HG03097 (cell line): ENCODE results near the gene CCSER2.
"Not testable (repeated sequence)": the region's sequence is repeated elsewhere in the genome, so short reads cannot be mapped to it uniquely, and the experiment has no call there.

Experiments used
- ATAC-seq: cut with Tn5 transposase; IDR thresholded peaks from one replicate; pipeline ENCODE4 v1.9.1; 2021; ENCODE audit not compliant: unreplicated experiment, low FRiP score

CCSER2 gene

GRCh38 chr10:84499846-84500245 lies 171.5 kb downstream of the CCSER2 start:
- no peak for ATAC-seq

DNA sequence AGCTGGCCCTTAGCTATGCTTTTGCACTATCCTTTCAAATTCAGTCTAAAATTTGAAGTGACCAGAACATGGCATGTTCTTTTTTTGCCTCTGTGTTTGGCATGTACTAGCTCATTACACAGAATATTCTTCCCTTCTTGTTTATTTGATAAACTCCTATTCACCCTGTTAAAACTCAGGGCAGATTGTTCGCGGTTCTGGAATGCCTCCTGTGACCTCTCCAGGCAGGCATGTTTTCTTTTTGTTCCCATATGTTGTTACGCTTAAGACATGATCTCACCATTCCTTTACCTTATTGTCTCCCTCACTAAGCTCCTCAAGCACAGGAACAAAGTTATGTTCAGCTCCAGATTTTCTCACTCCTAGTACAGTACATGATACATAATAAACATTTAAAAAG lies 181.7 kb downstream of the CCSER2 start:
- no peak for ATAC-seq

DNA sequence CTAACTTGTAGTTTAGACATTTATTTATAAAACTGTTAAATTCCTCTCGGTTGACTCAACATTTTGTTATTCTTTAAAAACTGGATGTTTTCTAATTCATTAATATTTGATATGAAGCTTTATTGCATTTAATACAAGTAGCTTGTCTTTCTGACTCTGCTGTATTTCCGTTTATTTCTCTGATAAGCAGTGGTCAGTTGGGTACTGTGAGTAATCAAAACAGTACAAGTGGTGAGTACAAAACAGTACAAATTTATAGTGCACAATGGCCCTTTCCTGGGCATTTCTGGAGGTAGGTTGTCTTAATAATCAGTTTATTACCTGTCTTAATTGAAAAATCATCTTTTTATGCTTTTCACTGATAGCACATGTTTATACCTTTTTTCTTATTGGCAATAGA lies 182.7 kb downstream of the CCSER2 start:
- no peak for ATAC-seq

DNA sequence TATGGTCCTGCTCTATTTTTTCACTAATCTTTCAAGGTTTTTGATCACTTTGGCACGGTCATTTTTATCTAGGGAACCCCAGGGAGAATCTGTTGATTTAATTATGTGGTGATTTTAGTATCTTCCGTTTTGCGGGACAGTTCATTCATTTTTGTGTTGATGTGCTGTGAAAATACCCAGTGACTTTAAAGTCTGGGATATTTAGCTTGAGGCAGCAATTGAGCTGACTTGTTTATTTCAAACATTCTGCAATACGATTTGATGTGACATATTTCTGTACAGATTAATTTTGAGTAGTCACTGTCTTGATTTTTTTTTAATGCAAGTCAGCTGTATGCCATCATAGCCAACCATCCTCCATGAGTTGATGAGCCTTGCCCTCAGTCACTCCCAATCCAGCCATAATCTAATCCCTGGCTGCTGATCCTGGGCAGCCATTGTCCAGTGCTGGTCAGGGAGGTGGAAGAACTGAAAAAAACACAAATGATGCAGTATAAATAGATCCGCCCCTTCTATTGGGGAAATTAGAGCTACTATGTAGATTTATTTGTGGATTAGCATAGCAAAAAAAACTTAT lies 183.4 kb downstream of the CCSER2 start:
- ATAC-seq, result no peak

- ATAC-seq, result no peak
Observed at GRCh38 chr10:84517554-84517953, 189.2 kb downstream of the CCSER2 start.

DNA sequence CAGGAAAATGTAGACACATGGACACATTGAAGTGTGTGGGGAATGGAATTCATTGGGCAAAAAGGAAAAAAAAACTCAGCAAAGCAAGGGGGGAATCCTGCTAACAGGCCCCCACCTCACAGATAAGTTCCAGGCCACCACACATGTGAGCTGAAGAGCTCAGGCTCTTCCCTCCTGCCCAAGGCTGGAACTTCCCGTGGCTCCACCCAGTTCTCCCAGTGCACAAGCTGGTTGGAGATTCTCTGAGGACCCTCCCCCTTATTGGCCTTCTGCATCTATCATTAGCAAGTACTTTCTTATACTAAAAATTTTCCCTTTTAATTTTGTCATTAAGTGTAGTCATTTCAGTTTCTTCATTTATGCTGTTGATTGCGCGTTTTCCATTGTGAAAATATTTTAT lies 190.8 kb downstream of the CCSER2 start:
- no peak for ATAC-seq

- no peak for ATAC-seq
Observed at GRCh38 chr10:84521013-84521412, 192.6 kb downstream of the CCSER2 start.

DNA sequence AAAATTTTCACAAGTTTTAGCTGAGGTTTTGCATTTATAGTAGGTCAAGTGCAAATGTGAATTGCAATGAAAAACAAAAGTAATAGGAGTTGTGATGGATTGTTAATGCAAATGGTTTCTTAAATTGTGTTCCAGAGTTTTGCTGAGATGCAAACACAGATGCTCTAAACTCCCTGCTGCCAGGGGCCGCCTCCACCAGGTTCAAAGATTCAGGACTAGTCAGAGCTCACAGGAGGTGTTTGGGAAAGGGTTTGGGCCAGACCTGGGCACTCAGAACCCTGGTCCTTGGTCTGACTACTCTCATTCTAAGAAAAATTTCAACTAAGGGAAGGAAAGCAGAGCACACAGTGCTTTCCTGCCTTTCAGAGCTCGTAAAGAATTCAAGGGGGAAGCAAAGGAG lies 193.1 kb downstream of the CCSER2 start:
- ATAC-seq, result no peak

DNA sequence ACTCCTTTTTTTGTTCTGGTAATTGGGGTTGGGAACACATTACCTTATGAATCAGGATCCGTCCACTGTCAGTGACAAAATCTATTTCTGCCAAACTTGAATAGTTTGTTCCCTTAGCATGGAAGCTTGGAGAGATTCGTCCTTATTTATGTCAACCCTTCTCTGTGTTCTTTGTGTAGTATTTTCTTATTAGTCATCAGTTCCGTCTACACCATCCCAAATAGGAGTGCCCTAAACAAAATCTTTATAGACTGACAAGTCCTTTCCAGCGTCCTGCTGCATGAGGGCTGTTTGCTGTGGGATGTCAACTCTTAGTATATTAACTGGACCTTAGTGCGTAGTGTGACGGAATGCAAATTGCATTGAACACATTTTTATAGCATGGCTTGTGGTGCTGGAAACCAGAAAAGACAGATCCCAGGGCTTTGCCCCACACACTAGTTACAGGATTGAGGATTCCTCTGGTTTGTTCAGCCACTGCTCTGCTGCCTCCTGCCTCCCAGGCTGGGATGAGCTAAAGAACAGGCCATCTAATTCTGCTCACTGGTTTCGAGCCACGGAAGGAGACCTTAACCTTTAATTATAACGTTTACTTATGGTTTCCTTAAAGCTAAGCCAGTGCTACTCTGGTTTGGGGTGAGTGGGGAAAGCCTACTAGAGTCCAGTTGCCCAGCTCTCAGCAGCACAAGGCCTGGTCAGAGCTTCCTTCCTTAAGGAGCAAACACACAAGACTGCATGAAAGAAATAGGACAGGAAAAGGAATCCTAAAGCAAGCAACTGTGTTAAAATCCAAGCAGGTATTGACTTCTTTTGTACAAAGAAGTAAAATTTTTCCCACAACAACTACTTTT lies 194.4 kb downstream of the CCSER2 start:
- no peak for ATAC-seq

DNA sequence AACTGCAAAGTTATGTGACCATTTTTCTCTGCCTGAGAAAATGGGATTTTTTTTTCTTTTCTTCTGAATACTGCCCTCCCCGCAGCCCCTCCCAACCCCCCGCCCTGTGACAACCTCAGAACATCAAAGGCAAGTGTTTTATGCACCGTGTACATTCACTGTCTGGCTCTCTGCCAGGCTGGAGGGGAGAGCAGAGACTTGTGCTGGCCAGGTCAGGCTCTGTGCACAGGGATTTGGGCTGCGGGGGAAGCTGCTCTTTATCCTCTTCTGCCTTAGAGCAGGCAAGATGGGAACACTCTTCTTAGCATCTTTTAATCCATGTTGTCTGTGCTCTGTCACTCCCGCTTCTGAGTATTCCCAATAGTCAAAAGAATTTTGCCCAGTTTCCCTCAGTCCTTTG lies 195.1 kb downstream of the CCSER2 start:
- ATAC-seq, result no peak

- ATAC-seq, result no peak
Observed at GRCh38 chr10:84524435-84524834, 196.0 kb downstream of the CCSER2 start.

DNA sequence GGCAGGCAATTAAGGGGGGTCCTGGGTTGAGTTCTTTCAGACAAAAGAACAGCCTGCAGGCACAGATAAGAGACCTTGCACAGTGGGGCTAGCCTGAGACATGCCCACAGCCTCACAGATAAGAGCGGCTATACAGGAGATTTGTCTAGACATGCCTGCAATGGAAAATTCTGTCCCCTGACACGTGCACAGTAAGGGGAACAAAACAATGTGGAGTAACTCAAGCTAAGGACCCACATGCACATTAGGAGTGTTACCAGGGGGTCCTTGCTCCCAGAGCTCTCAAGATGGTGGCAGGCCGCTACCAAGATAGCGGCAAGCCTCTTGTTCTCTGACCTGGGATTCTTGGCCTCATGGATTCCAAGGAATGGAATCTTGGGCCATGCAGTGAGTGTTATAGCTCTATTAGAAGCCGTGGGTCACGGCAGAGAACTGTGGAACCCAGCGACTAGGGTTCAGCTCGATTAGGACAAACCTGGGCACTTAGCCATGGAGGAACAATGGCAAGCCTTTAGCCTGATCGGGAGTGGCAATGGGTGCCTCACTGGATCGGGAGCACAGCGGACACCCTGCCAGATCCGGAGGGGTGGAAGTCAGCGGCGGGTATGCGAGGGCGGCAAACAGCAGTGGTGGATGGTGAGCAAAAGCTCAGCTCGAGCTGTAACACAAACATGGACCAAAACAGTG lies 196.9 kb downstream of the CCSER2 start:
- ATAC-seq, result no peak

DNA sequence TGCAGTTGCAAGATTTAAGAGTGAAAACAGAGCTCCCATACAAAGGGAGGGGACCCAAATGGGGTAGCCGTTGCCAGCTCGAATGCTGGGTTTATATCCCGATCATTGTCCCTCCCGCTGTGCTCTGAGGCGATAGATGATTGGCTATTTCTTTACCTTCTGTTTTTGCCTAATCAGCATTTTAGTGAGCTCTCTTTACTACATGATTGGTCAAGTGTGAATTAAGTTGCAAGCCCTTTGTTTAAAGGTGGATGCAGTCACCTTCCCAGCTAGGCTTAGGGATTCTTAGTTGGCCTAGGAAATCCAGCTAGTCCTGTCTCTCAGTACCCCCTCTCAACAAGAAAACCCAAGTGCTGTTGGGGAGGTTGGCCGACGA lies 197.4 kb downstream of the CCSER2 start:
- not testable (repeated sequence) for ATAC-seq

DNA sequence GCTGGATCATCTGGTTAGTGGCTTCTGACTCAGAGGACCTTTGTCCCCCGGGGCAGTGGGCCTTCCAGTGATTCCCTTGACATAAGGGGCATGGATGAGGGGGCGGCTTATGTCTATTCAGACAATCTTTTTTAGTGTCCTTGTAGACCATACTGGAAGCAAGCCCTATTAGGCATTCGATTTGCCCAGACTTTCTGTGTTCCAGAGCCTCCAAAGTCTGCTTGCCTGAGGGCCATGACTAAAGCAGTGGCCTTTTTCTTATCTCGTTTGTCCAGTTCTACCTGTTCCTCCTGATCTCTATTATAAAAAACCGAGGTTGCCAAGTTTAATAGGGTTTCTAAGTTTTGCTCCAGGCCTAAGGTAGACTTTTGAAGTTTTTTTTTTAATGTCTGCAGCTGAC lies 199.0 kb downstream of the CCSER2 start:
- not testable (repeated sequence) for ATAC-seq

GRCh38 chr10:84528526-84528925 lies 200.1 kb downstream of the CCSER2 start:
- not testable (repeated sequence) for ATAC-seq

- ATAC-seq, result no peak
Observed at GRCh38 chr10:84530724-84531325, 202.4 kb downstream of the CCSER2 start.

GRCh38 chr10:84531396-84531795 lies 203.0 kb downstream of the CCSER2 start:
- ATAC-seq, result no peak

- ATAC-seq, result no peak
Observed at GRCh38 chr10:84534168-84534567, 205.8 kb downstream of the CCSER2 start.

DNA sequence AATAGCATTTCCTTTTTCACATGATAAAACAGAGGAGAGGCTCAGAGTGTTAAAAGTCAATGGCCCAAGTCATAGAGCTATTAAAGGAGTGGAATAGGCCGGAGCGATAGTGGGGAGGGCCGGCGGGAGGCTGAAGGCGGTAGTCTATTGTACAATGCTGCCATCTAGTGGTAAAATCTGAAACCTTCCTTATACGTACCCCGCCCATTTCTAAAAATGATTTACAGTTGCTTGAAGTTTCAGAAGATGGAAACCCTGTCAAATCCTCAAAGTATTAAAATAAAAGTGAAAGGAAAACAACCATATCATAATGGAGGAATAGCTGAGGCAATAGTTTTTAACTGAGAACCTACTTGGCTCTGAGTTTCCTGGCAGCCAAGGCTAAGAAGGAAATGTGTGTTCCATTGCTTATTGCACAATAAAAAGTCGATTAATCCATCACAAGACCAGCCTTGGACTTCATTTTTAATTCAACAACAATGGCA lies 209.1 kb downstream of the CCSER2 start:
- peak; percentile 68 for ATAC-seq

GRCh38 chr10:84538036-84538435 lies 209.6 kb downstream of the CCSER2 start:
- ATAC-seq, result no peak

- no peak for ATAC-seq
Observed at GRCh38 chr10:84539216-84539615, 210.8 kb downstream of the CCSER2 start.
